Measurements from ENCODE around the gene FOSL1. TPM values are rescaled to one million over a fixed set of nuclear protein-coding genes. Genes with fewer than 3 reads are reported as not detected.

The FOSL1 gene
- total RNA-seq, 1 experiment from 2014 or later = 125 TPM

DNA sequence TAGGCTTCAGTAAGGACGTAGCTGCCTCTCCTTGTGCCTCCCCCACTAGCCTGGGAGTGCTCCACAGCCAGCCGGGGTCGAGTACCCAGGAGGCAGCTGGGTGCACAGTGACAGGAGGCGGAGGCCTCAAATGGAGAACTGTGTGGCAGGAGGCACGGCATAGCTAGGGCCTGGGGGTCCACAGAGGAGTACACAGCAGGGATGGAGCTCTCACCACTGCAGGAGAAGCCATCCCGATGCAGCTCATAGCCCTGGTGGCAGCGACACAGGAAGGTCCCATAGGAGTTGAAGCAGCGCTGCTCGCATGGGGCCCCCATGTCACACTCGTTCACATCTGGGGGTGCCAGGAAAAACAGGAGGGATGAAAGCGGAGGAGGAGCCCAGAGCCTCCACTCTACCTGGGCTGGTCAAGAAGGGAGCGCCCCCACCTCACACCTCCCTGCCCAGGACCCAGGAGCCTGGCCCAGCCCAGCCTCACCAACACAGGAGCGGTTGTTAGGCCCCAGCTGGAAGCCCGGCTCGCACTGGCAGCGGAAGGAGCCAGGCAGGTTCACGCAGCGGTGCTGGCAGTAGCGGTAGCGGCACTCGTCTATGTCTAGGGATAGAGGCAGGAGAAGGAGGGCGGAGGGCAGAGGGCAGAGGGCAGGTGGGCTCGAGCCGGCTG, 30.4 kb downstream of the FOSL1 start:
- Histone ChIP-seq H4K20me1 (ENCODE audit: insufficient read depth) (no peaks in the 10 kb centered on the region), H3K4me1 (ENCODE audit: control insufficient read depth in 1 of 2, insufficient read depth in 2 of 2, low read length in 2 of 2) (peaks cover 10 to 13% of the 10 kb centered on the region in 2 experiments; a peak in 3 of 4 replicates), H3K36me3 (ENCODE audit: control insufficient read depth in 1 of 2, insufficient read depth in 2 of 2, low read length in 2 of 2) (peaks cover 2 to 3% of the 10 kb centered on the region in 2 experiments; a peak in 3 of 4 replicates), H3K27ac (ENCODE audit: low read depth, low read length) (no peak overlapping the region), H2AFZ (ENCODE audit: low read depth, low read length, poor library complexity, severe bottlenecking) (no peak overlapping the region), H3K27me3 (ENCODE audit: insufficient read depth, low read length) (no peaks in the 10 kb centered on the region), H3K9ac (ENCODE audit: low read length) (no peak overlapping the region), H3K9me3 (ENCODE audit: control insufficient read depth in 1 of 2, insufficient read depth in 1 of 2, low read depth in 1 of 2, low read length in 2 of 2) (no peaks in the 10 kb centered on the region), H3K9me2 (ENCODE audit: insufficient read depth) (no peaks in the 10 kb centered on the region), H3K4me3 (replicated peaks in 1 of 2; ENCODE audit: low read depth in 1 of 2, low read length in 2 of 2) (no peak overlapping the region), H3K79me2 (ENCODE audit: insufficient read depth, low read length) (no peaks in the 10 kb centered on the region), H3K4me2 (ENCODE audit: low read length) (no peak overlapping the region)
- ATAC-seq (no peak), DNase-seq (ENCODE audit: low read depth, low spot score) (no peak)
- intact Hi-C loops (cut with micrococcal nuclease) = loop anchor here (5.0 kb wide), 1 partner anchor 157 kb away; the partner anchor contains the start of gene KAT5
- ChIA-PET POLR2A (interaction anchor here (1.5 to 4.8 kb wide), 3 partner anchors 10 to 20 kb away, joined by 4 to 36 read pairs (median 5); partner anchors contain the start of genes CCDC85B, CFL1 and MUS81), RAD21 (ENCODE audit: low non-redundant PET in 1 of 2, low total read pairs in 2 of 2, uncharacterized antibody in 2 of 2, unreplicated experiment in 2 of 2) (no interaction called here), CTCF (interaction anchor here (2.1 kb wide), 1 partner anchor 10 kb away, joined by 12 read pairs; the partner anchor contains the start of gene MUS81)
- BruUV-seq (replicated peaks) = no TSS peak
- no peak for TF ChIP-seq ELF1 (IDR thresholded peaks at IDR 0.05; ENCODE audit: borderline replicate concordance, low read depth)
- TF ChIP-seq SP1 (IDR thresholded peaks at IDR 0.05; ENCODE audit: low read depth) = no peak
- no peak for TF ChIP-seq SRF (IDR thresholded peaks at IDR 0.05; ENCODE audit: low read depth)
- no peak for TF ChIP-seq MAX (IDR thresholded peaks at IDR 0.05)
- no peak for TF ChIP-seq CTCF (IDR thresholded peaks at IDR 0.05 in 2 of 3, conservative IDR thresholded peaks at IDR 0.05 in 1 of 3; ENCODE audit: borderline replicate concordance in 1 of 3, insufficient read depth in 1 of 3, low read depth in 2 of 3, low read length in 2 of 3)
